SH-SY5Y (cell line): ENCODE results near the gene ILKAP.

ENCODE experiments used
- GATA2 ChIP-seq: IDR thresholded peaks from 2 replicates; pipeline ENCODE4 v1.6.1; 2011; ENCODE audit warnings: mild to moderate bottlenecking, low read depth, low read length
- GATA3 ChIP-seq: IDR thresholded peaks from 2 replicates; pipeline ENCODE4 v1.6.1; 2011; ENCODE audit warnings: low read depth, mild to moderate bottlenecking, low read length, moderate library complexity

DNA sequence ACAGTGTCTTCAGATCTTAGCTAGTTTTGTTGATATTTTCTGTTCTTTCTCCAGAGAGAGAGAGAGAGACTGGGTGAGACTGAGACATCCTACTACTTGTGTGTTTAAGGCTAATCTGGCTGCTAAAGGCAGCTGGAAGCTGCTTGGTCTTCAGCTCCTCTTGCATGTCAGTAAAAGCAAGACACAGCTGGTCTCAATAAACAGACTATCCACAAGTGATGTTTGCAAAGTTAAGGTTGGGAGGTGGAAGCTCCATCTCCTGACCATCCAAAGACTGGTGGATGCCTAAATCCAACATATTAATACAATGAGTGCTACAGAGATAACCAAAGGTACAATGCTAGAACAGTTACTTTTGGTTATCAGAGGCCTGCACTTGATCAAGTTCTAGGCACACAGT is 26.9 kb downstream of the ILKAP start:
- TF ChIP-seq GATA2 (no peak), GATA3 (no peak)
